Natural killer cell (primary cell): ENCODE measurements around the gene ELOB. TPM values are rescaled to one million over a fixed set of nuclear protein-coding genes. Genes with fewer than 3 reads are reported as not detected.

ENCODE experiments used
- ATAC-seq, 3 donors: fragments of 150-1000 bp in 2 of 3; fragments of 200-7000 bp in 1 of 3; cut with Tn5 transposase; 1 replicate in 1 of 3; 2 replicates in 2 of 3; pipeline ENCODE4 v1.10.0; 2021; ENCODE audit warnings: mild to moderate bottlenecking in 2 of 3, moderate library complexity in 2 of 3
- DNase-seq, 2 donors: peaks; one replicate each; pipeline versions ENCODE4 v3.0.0 to v3.0.0-alpha.2; 2013 to 2021; ENCODE audit warnings: mixed read lengths in 1 of 2
- H3K27ac ChIP-seq: one replicate; pipeline ENCODE4 v1.5.1; 2013; ENCODE audit warnings: mild to moderate bottlenecking, low read length
- H3K27me3 ChIP-seq: one replicate; pipeline ENCODE4 v1.6.1; 2013; ENCODE audit warnings: low read length; ENCODE audit not compliant: control insufficient read depth, insufficient read depth
- H3K36me3 ChIP-seq: one replicate; pipeline ENCODE4 v1.6.1; 2013; ENCODE audit warnings: low read length; ENCODE audit not compliant: control insufficient read depth, insufficient read depth
- H3K4me1 ChIP-seq: one replicate; pipeline ENCODE4 v1.6.1; 2013; ENCODE audit warnings: low read length; ENCODE audit not compliant: control insufficient read depth, insufficient read depth
- H3K4me3 ChIP-seq: one replicate; pipeline ENCODE4 v1.5.1; 2013; ENCODE audit warnings: low read length
- H3K9me3 ChIP-seq: one replicate; pipeline ENCODE4 v1.6.1; 2013; ENCODE audit warnings: low read length; ENCODE audit not compliant: control insufficient read depth, insufficient read depth
- H3K27ac Mint-ChIP-seq, 2 donors: one replicate each; pipeline ENCODE4 v1.8.0; 2022; ENCODE audit warnings: mild to moderate bottlenecking in 2 of 2, mixed read lengths in 2 of 2, moderate library complexity in 1 of 2
- H3K27me3 Mint-ChIP-seq, 2 donors: one replicate each; pipeline ENCODE4 v1.8.0; 2022; ENCODE audit warnings: low read depth in 2 of 2, mixed read lengths in 2 of 2
- H3K36me3 Mint-ChIP-seq: one replicate; pipeline ENCODE4 v1.8.0; 2022; ENCODE audit warnings: mixed read lengths
- H3K4me1 Mint-ChIP-seq, 2 donors: one replicate each; pipeline ENCODE4 v1.8.0; 2022; ENCODE audit warnings: mixed read lengths in 2 of 2
- H3K4me3 Mint-ChIP-seq: one replicate; pipeline ENCODE4 v1.8.0; 2022; ENCODE audit warnings: mild to moderate bottlenecking, moderate library complexity, mixed read lengths
- H3K9me3 Mint-ChIP-seq, 2 donors: one replicate each; pipeline ENCODE4 v1.8.0; 2022; ENCODE audit warnings: mixed read lengths in 2 of 2
- CTCF ChIP-seq: fragments of 200-600 bp; IDR thresholded peaks from one replicate; pipeline ENCODE4 v1.8.0; 2022; ENCODE audit warnings: antibody characterized with exemption
- WGBS: methylation state at CpG from one replicate; pipeline ENCODE4 v1.1.7; 2013; ENCODE audit warnings: missing lambda C conversion rate; ENCODE audit not compliant: insufficient coverage; 5-methylcytosine and 5-hydroxymethylcytosine counted together
- intact Hi-C: fragments of 100-400 bp; cut with micrococcal nuclease; formaldehyde crosslinking; loops from one replicate; pipeline ENCODE4 v1.14.2; 2022
- total RNA-seq, 4 donors: library from RNA; stranded (reverse); fragments of 120-200 nt in 1 of 4; gene quantifications; one replicate each; pipeline versions ENCODE4 v1.2.3 to v1.2.4, GENCODE V29; 2013 to 2022

The ELOB gene
- total RNA-seq, 3 donors from 2014 or later (not counting 1 experiment from before 2014, with no cell fraction given): 146 to 207 (median 161) TPM

GRCh38 chr16:2787961-2788360 is 10.9 kb upstream of the ELOB start:
- intact Hi-C loops: no loop called here
- Mint-ChIP-seq H3K4me3 (no peak overlapping the region), H3K9me3 (no peaks in the 10 kb centered on the region), H3K4me1 (peaks cover 0 to 18% of the 10 kb centered on the region in 2 donors), H3K27me3 (peaks cover 6 to 23% of the 10 kb centered on the region in 2 donors), H3K36me3 (no peaks in the 10 kb centered on the region), H3K27ac (no peak overlapping the region)
- TF ChIP-seq CTCF: no peak
- 48% methylated on average over 7 of the region's 7 CpGs for WGBS
- DNase-seq (no peak), ATAC-seq (no peak)
- Histone ChIP-seq H3K27me3 (peaks cover 5% of the 10 kb centered on the region), H3K9me3 (no peaks in the 10 kb centered on the region), H3K36me3 (no peaks in the 10 kb centered on the region), H3K4me1 (peaks cover 28% of the 10 kb centered on the region), H3K27ac (no peak overlapping the region), H3K4me3 (no peak overlapping the region)

- intact Hi-C loops: no loop called here
- Mint-ChIP-seq H3K9me3 (no peaks in the 10 kb centered on the region), H3K27ac (no peak within 1 kb of the TSS), H3K4me3 (peak within 1 kb of the TSS; percentile 35), H3K27me3 (peaks cover 6 to 22% of the 10 kb centered on the region in 2 donors), H3K4me1 (peaks cover 0 to 18% of the 10 kb centered on the region in 2 donors), H3K36me3 (no peaks in the 10 kb centered on the region)
- H3K36me3 ChIP-seq: no peaks in the 10 kb centered on the region
- peaks cover 28% of the 10 kb centered on the region for H3K4me1 ChIP-seq
- WGBS: 11% methylated on average over 10 of the region's 10 CpGs
- no peak for TF ChIP-seq CTCF
- H3K4me3 ChIP-seq: no peak within 1 kb of the TSS
- peak in 1 of 3 donors; percentile 18 for ATAC-seq
- H3K9me3 ChIP-seq: no peaks in the 10 kb centered on the region
- no peak within 1 kb of the TSS for H3K27ac ChIP-seq
- H3K27me3 ChIP-seq: peaks cover 5% of the 10 kb centered on the region
- no peak for DNase-seq
Observed at GRCh38 chr16:2787406-2787805, 10.3 kb upstream of the ELOB start, which contains the start of gene PRSS33. TSS of gene PRSS33 (minus strand) at chr16:2787560. CDS start at chr16:2786547, 1,013 bp downstream.

- H3K36me3 Mint-ChIP-seq: no peaks in the 10 kb centered on the region
- H3K27me3 ChIP-seq: peaks cover 5% of the 10 kb centered on the region
- ATAC-seq (no peak), DNase-seq (no peak)
- no peak overlapping the region for H3K4me3 ChIP-seq
- intact Hi-C loops: no loop called here
- H3K9me3 Mint-ChIP-seq: no peaks in the 10 kb centered on the region
- WGBS: 58% methylated on average over 3 of the region's 3 CpGs
- no peaks in the 10 kb centered on the region for H3K36me3 ChIP-seq
- H3K4me3 Mint-ChIP-seq: no peak overlapping the region
- peaks cover 28% of the 10 kb centered on the region for H3K4me1 ChIP-seq
- H3K9me3 ChIP-seq: no peaks in the 10 kb centered on the region
- no peak overlapping the region for H3K27ac ChIP-seq
- peaks cover 0 to 18% of the 10 kb centered on the region in 2 donors for H3K4me1 Mint-ChIP-seq
- TF ChIP-seq CTCF: no peak
- peaks cover 6 to 19% of the 10 kb centered on the region in 2 donors for H3K27me3 Mint-ChIP-seq
- no peak overlapping the region for H3K27ac Mint-ChIP-seq
Observed at GRCh38 chr16:2786826-2787151, 9.7 kb upstream of the ELOB start.
